ENCODE results near the gene PLXNC1. TPM values are rescaled to one million over a fixed set of nuclear protein-coding genes. Genes with fewer than 3 reads are reported as not detected.

The PLXNC1 gene
- total and polyA plus RNA-seq, 2 of the 8 experiments (the other 6 are each of a cell fraction or from before 2014, with no cell fraction given) = 0.83 to 2.0 TPM

- no peak for DNase-seq (ENCODE audit: low read depth in 1 of 2, low spot score in 2 of 2)
- POLR2A ChIA-PET (ENCODE audit: partially characterized antibody) = no interaction called here
These were observed 100.2 kb downstream of the PLXNC1 start for GRCh38 chr12:94248582-94248981.

More at GRCh38 chr12:94248582-94248981, 100.2 kb downstream of the PLXNC1 start:
- Histone ChIP-seq H2BK120ac (replicated peaks; ENCODE audit: low read depth, low read length) (no peak overlapping the region), H4K5ac (ENCODE audit: insufficient read length, low read depth, low read length) (no peak overlapping the region), H2BK12ac (ENCODE audit: low read depth, low read length) (no peak overlapping the region), H2BK20ac (ENCODE audit: low read length) (no peak overlapping the region), H4K91ac (replicated peaks; ENCODE audit: insufficient read length, low read length) (no peak overlapping the region), H3K27ac (ENCODE audit: low read depth, low read length) (no peak overlapping the region), H3K4me2 (ENCODE audit: insufficient read depth in 1 of 2, low read depth in 2 of 2, low read length in 2 of 2) (no peak overlapping the region), H3K18ac (ENCODE audit: extremely low read depth, low read length) (no peak overlapping the region), H3K4ac (replicated peaks; ENCODE audit: insufficient read length, low read depth, low read length) (no peak overlapping the region), H3K79me1 (ENCODE audit: low read depth, low read length) (no peaks in the 10 kb centered on the region), H3K23me2 (ENCODE audit: low read depth, low read length) (no peaks in the 10 kb centered on the region), H3K56ac (replicated peaks; ENCODE audit: insufficient read length, low read depth, low read length) (no peak overlapping the region), H3K36me3 (ENCODE audit: control insufficient read depth in 2 of 4, insufficient read depth in 4 of 4, low read length in 3 of 4) (no peaks in the 10 kb centered on the region), H2AK5ac (ENCODE audit: low read depth, low read length) (no peak overlapping the region), H3K9me3 (ENCODE audit: insufficient read depth in 2 of 2, low read depth in 1 of 2, low read length in 1 of 2) (no peaks in the 10 kb centered on the region), H2BK15ac (ENCODE audit: low read length) (no peak overlapping the region), H3K14ac (ENCODE audit: insufficient read length) (no peak overlapping the region), H3K4me3 (ENCODE audit: extremely low read depth in 1 of 4, insufficient read depth in 2 of 4, low read depth in 3 of 4, low read length in 4 of 4) (no peak overlapping the region), H3K23ac (ENCODE audit: insufficient read length) (no peak overlapping the region), H3K79me2 (ENCODE audit: control insufficient read depth in 1 of 2, insufficient read depth in 2 of 2, low read length in 2 of 2) (no peaks in the 10 kb centered on the region; a peak in 1 of 4 replicates), H2AFZ (ENCODE audit: low read length) (no peak overlapping the region), H3K4me1 (replicated peaks in 1 of 4; ENCODE audit: control insufficient read depth in 3 of 4, insufficient read depth in 4 of 4, low read length in 3 of 4) (peaks cover 0 to 9% (median 5%) of the 10 kb centered on the region in 4 experiments; a peak in 6 of 7 replicates), H3K9ac (replicated peaks in 1 of 4; ENCODE audit: extremely low read depth in 1 of 4, low read depth in 3 of 4, low read length in 3 of 4) (no peak overlapping the region), H4K8ac (ENCODE audit: extremely low read depth, insufficient read depth, low read length) (no peak overlapping the region), H2BK5ac (ENCODE audit: low read depth, low read length) (no peak overlapping the region), H3K27me3 (replicated peaks in 1 of 4; ENCODE audit: control insufficient read depth in 3 of 4, extremely low read depth in 1 of 4, insufficient read depth in 3 of 4, low read length in 3 of 4) (no peaks in the 10 kb centered on the region; a peak in 1 of 7 replicates), H4K20me1 (replicated peaks in 1 of 2; ENCODE audit: control insufficient read depth in 1 of 2, insufficient read depth in 2 of 2, low read length in 2 of 2) (no peaks in the 10 kb centered on the region)
- WGBS, 2 experiments (ENCODE audit: extremely low coverage in 1 of 2, insufficient coverage in 1 of 2, insufficient read length in 1 of 2, insufficient replicate concordance in 2 of 2, low coverage in 1 of 2, low lambda C conversion rate in 2 of 2, missing lambda C conversion rate in 1 of 2) = 90% methylated on average over 7 of the region's 7 CpGs; no CpG with 5 or more reads in 1 of the 2 experiments
- peak; percentile 19 for FAIRE-seq
- CTCF ChIA-PET (ENCODE audit: partially characterized antibody) = no interaction called here
- TF ChIP-seq MAX (IDR thresholded peaks at IDR 0.05) = no peak
- TF ChIP-seq SIX5 (IDR thresholded peaks at IDR 0.05; ENCODE audit: low read depth, low read length) = no peak
- no peak for TF ChIP-seq SP1 (IDR thresholded peaks at IDR 0.05; ENCODE audit: low read depth, low read length)
- TF ChIP-seq MAFK (IDR thresholded peaks at IDR 0.05; ENCODE audit: low read depth, low read length) = no peak
- TF ChIP-seq NANOG (IDR thresholded peaks at IDR 0.05; ENCODE audit: insufficient read depth, low read depth, low read length, poor library complexity, severe bottlenecking) = no peak
